Motor neuron (in vitro differentiated cells): Measurements from ENCODE around the gene LRPAP1. TPM values are rescaled to one million over a fixed set of nuclear protein-coding genes. Genes with fewer than 3 reads are reported as not detected.
"Not testable (repeated sequence)": the region's sequence is repeated elsewhere in the genome, so short reads cannot be mapped to it uniquely, and the experiment has no call there.

Experiments used
- ATAC-seq, 8 experiments: fragments of 200-7000 bp; cut with Tn5 transposase; replicated peaks in 6 of 8; 2 replicates each; pipeline ENCODE4 v1.8.0; 2021; ENCODE audit warnings: mild to moderate bottlenecking in 8 of 8, moderate library complexity in 8 of 8
- H3K27ac ChIP-seq, 2 donors: fragments of 250-450 bp; sonication (Bioruptor Pico); 2 replicates each; pipeline ENCODE4 v1.9.0; 2021; ENCODE audit warnings: antibody characterized with exemption in 2 of 2, mild to moderate bottlenecking in 2 of 2, moderate library complexity in 1 of 2
- H3K4me1 ChIP-seq, 2 donors: fragments of 250-450 bp; sonication (Bioruptor Pico); replicated peaks in 1 of 2; 2 replicates each; pipeline ENCODE4 v1.6.1; 2021; ENCODE audit warnings: antibody characterized with exemption in 2 of 2, mild to moderate bottlenecking in 2 of 2, moderate library complexity in 1 of 2
- H3K4me3 ChIP-seq, 5 donors: fragments of 250-450 bp; sonication (Bioruptor Pico); 2 replicates each; pipeline ENCODE4 v1.9.0; 2021; ENCODE audit warnings: antibody characterized with exemption in 5 of 5, mild to moderate bottlenecking in 5 of 5, moderate library complexity in 4 of 5
- WGBS, 10 experiments: fragments of 450-650 bp; shearing (Covaris generic); methylation state at CpG; one replicate each; pipeline ENCODE4 v1.0.0; 2022; 5-methylcytosine and 5-hydroxymethylcytosine counted together
- in situ Hi-C, 9 experiments: fragments of 400-800 bp; cut with MboI; loops; one replicate each; pipeline ENCODE4 v1.15.0; 2021; ENCODE audit warnings: low sequenced_read_pairs in 9 of 9, low pct_unique_long_range_greater_than_20kb in 2 of 9; ENCODE audit not compliant: unreplicated experiment in 9 of 9
- total RNA-seq, 8 experiments: library from RNA; unstranded; fragments of 300-600 nt; gene quantifications; 2 replicates each; pipeline versions ENCODE4 v1.2.3 to v1.2.4, GENCODE V29; 2022

LRPAP1 gene
- total RNA-seq, 8 experiments from 2014 or later: 49.8 to 389 (median 96.9) TPM

DNA sequence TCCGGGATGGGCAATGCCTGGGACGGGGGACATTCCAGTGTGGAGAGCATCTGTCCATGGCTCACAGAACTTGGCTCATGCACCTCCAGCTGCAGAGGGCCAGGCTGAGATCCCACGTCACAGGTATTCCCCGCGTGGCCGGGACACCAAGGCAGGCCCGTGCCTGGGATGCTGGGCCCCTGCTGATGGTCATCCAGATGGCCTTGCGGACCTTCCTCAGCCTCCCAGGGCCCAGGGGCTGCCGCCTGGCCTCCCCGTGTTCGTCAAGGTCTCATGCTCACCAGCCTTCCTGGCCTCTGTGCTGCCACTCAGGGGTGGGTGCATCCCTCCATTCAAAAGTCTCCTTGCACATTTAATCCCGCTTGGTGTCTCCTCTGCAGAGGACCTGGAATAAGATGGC, 40.9 kb upstream of the LRPAP1 start:
- WGBS, 10 experiments: 60 to 100% (median 84%) methylated on average over 1 to 10 of the region's 12 CpGs; no CpG with 5 or more reads in 6 of the 10 experiments
- Histone ChIP-seq H3K27ac (no peak overlapping the region), H3K4me3 (no peak overlapping the region), H3K4me1 (peaks cover 10 to 17% of the 10 kb centered on the region in 2 donors)
- no peak for ATAC-seq
- in situ Hi-C loops: no loop called here

DNA sequence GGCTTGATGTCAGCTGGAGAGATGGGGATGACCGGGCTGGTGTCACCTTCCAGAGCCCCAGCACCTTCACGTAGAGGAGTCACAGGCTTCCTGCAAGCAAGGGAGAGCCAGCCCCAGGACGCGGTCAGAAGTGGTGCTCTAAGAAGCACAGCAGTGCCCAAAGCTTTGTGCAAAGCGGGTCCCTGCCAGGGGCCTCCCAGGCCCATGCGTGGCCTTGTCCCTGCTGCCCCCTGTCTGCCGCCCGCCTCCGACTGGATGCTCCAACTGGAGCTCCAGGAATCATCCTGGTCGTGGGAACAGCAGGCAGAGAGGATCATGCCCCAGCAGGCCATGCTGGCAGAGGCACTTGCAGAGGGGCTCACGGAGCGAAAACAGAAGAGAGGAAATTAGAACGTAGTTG, 40.1 kb upstream of the LRPAP1 start:
- no peak overlapping the region for H3K4me3 ChIP-seq
- in situ Hi-C loops: no loop called here
- peak in 4 of 8 experiments; percentile 16 to 61 (median 40) for ATAC-seq
- 20 to 79% methylated on average over 1 to 4 of the region's 13 CpGs; no CpG with 5 or more reads in 8 of the 10 experiments for WGBS, 10 experiments
- H3K27ac ChIP-seq: no peak overlapping the region
- peaks cover 8 to 14% of the 10 kb centered on the region in 2 donors for H3K4me1 ChIP-seq

DNA sequence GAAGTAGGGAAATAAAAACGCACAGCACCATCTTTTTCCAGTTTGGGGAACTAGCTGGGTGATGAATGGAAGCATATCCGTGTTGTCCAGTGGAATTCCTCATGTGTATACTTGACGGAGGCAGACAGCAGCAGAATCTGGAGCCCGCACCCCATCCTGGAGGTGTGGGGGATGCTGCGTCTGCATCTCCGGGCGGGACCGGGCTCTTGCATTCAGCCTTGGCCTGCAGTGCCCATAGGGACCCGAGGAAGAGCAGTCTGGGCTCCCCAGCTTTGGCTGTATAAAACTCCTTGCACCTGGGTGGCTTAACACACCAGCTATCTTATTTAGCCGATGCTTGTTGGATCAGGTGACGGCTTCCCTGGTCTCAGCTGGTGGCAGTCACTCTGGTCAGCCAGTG, 39.7 kb upstream of the LRPAP1 start:
- WGBS, 10 experiments: 65 to 86% (median 72%) methylated on average over 4 to 8 of the region's 11 CpGs; no CpG with 5 or more reads in 5 of the 10 experiments
- in situ Hi-C loops: no loop called here

DNA sequence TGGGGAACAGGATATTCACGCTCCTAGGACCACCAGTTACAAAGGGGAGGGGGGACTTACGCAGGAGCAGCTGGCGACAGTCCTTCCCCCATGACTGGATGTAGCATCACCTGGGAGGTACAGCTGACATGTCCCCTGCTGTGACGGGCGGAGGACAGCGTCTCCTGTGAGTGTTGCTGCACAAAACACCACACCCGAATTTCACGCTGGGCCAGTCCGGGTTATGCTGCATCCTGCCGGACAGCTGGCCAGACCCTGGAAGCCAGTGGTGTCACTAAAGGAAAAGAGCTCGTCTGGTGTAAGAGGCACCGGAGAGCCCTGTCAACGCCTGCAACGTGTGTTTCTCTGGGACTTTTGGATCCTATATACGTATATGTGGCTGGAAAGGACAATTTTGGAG, 38.7 kb upstream of the LRPAP1 start:
- ATAC-seq, H3K4me1 ChIP-seq, H3K27ac ChIP-seq, H3K4me3 ChIP-seq, in situ Hi-C loops: not testable (repeated sequence)
- WGBS, 10 experiments: 55 to 67% methylated on average over 2 to 3 of the region's 15 CpGs; no CpG with 5 or more reads in 8 of the 10 experiments

More for the DNA sequence above, 39.7 kb upstream of the LRPAP1 start:
- Histone ChIP-seq H3K4me3 (no peak overlapping the region), H3K4me1 (peaks cover 7 to 10% of the 10 kb centered on the region in 2 donors), H3K27ac (no peak overlapping the region)
- no peak for ATAC-seq

DNA sequence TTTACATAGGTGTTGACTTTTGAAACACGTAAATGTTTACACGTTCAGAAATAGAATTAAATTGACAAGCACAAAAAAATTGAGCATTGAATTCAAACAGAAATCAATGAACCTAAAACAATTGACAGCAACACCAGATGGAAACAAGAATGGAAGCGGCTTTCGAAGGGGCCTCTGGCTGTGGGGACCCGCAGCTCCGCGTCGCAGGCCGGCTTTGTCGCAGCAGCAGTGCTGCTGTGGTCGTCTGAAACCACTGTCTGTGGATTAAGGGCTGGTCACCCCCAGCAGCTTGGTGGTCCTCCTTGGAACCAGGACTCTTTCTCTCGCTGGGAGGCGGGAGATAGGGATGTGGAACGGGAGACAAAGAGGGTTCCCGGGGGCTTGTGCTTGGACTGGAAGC, 37.4 kb upstream of the LRPAP1 start:
- in situ Hi-C loops, H3K4me1 ChIP-seq, ATAC-seq, H3K4me3 ChIP-seq, H3K27ac ChIP-seq: not testable (repeated sequence)
- 85% methylated on average over 3 of the region's 15 CpGs; no CpG with 5 or more reads in 9 of the 10 experiments for WGBS, 10 experiments

DNA sequence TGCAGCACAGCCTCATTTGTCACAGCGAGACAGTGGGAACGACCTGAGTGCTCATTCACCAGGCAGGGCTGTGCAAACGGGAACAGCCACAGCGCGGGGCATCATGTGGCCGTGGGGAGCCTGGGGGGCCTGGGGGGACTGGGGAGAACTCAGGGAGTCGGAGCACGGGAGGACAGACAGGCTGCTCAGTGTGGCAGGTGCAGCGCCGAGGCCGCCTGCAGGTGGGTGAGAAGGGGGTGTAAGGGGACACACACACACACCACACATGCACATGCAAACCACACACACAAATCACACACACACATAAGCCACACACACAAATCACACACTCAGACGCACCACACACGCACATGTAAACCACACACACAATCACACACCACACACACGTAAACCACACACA, 34.5 kb upstream of the LRPAP1 start:
- in situ Hi-C loops, H3K4me3 ChIP-seq, H3K27ac ChIP-seq, ATAC-seq, H3K4me1 ChIP-seq: not testable (repeated sequence)
- no CpG with 5 or more reads among the region's 14 CpGs for WGBS, 10 experiments

DNA sequence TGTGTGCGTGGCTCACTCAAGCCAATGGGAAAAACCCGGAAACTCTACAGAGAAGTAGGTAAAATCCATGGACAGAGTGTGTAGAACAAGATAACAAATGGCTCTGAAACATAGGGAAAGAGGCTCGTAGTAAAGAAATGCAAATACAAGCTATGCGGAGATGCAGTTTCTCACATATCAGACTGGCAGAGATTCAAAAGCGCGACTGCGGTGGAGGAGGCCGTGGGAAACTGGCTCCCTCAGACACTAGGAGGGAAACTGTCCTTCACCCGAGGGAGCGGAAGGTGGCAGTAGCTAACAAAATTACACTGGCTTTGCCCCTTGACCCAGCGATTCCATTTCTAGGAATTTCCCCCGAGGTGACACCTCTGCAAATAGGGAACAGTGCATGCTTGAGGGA, 34.1 kb upstream of the LRPAP1 start:
- in situ Hi-C loops, ATAC-seq, H3K4me3 ChIP-seq, H3K4me1 ChIP-seq, H3K27ac ChIP-seq: not testable (repeated sequence)
- no CpG with 5 or more reads among the region's 12 CpGs for whole genome bisulfite sequencing, 10 experiments

DNA sequence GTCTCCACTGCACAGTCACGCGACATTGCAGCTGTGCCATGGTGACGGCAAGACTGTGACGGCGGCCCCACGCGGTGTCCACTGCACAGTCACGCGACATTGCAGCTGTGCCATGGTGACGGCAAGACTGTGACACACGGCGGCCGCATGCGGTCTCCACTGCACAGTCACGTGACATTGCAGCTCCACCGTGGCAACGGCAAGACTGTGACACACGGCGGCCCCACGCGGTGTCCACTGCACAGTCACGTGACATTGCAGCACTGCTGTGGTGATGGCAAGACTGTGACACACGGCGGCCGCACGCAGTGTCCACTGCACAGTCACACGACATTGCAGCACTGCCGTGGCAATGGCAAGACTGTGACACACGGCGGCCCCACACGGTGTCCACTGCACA, 32.7 kb upstream of the LRPAP1 start:
- ATAC-seq, H3K27ac ChIP-seq, H3K4me1 ChIP-seq, in situ Hi-C loops, H3K4me3 ChIP-seq: not testable (repeated sequence)
- 86% methylated on average over 7 of the region's 31 CpGs; no CpG with 5 or more reads in 9 of the 10 experiments for WGBS, 10 experiments

DNA sequence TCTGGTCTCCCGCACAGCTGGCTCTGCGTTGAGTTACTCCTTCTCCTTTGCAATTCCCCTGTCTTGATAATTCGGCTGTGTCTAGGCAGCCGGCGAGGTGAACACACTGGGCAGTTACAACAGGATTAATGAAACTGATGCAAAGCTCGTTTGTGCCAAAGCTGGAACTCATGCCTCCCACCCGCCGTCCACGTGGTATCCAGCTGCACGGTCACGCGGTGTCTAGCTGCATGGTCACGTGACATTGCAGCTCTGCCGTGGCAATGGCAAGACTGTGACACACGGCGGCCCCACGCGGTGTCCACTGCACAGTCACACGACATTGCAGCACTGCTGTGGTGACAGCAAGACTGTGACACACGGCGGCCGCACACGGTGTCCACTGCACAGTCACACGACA, 31.2 kb upstream of the LRPAP1 start:
- peaks cover 0 to 4% of the 10 kb centered on the region in 2 donors for H3K4me1 ChIP-seq
- no peak overlapping the region for H3K4me3 ChIP-seq
- in situ Hi-C loops: no loop called here
- WGBS, 10 experiments: 64 to 100% (median 85%) methylated on average over 1 to 12 of the region's 24 CpGs; no CpG with 5 or more reads in 3 of the 10 experiments
- no peak for ATAC-seq
- no peak overlapping the region for H3K27ac ChIP-seq

DNA sequence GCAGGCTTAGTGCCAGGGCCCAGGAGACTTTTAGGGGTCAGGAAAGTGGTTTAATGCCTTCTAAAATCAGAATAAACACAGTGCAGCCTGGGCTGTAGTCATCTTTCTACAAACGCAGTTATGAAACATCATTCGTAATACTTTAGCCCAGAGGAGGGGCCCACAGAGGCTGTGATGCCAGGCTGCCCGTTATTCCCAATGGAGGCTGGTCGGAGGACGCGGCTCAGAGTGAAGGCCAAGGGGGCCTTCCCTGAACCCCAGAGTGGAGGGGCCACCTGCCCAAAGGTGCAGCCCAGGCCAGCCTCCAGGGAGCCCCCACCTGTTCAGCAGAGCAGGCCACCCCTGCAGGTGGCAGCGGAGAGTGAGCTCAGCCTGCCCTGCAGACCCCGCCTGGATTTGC, 29.9 kb upstream of the LRPAP1 start:
- H3K4me3 ChIP-seq, ATAC-seq, in situ Hi-C loops, H3K4me1 ChIP-seq, H3K27ac ChIP-seq: not testable (repeated sequence)
- 60% methylated on average over 1 of the region's 8 CpGs; no CpG with 5 or more reads in 9 of the 10 experiments for WGBS, 10 experiments

DNA sequence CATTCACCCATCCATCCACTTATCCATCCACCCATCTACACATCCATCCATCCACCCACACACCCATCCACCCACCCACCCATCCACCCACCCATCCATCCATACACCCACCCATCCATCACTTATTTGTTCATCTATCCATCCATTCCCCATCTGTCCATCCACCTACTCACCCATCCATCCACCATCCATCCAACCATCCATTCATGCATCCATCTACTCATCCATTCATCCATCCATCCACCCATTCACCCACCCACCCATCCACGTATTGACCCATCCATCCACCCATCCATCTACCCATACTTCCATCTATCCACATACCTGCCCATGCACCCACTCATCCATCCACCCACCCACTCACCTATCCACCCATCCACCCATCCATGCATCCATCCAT, 28.2 kb upstream of the LRPAP1 start:
- not testable (repeated sequence) for H3K4me3 ChIP-seq, ATAC-seq

DNA sequence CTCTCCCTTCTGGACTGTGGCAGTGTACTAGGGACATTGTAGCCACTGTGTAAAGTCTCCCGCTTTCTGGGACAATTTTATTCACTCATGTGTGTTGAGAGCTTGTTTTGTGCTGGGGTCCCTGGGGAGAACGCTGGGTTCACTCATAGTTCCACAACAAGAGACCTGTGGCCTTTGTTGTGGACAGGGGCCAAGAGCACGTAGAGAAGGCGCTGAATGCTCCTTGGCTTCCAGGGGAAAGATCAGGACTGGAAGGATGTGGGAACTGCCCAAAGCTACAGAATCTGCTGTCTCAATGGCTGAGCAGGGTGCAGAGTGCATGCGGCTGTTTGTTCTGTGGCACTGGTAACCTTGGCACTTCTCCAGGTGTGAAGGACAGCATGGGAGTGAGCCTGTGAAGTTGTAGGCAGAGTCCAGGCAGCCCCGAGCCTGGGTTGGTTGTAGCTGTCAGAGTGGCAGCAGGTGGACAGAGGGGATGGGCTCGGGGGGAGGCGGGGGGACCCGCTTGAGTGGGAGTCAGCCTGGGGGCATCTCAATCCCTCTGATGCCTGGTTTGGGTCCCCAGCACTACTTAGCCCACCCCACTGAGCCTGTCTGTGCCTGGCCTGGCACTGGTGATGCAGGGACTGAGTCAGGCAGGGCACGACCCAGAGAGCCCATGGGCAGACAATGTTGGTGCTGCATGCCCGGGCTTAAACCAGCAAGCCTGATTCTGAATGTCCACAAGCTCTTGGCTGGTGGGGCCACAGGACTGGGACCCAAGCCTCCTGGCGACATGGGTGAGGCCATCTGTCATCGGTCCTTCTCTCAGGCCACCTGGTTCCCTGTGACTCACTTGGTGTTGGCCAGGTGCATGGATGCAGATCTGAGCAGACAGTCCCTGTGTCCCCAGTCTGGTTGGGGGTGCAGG, 27.4 kb upstream of the LRPAP1 start:
- ATAC-seq, H3K4me1 ChIP-seq, in situ Hi-C loops, H3K4me3 ChIP-seq, H3K27ac ChIP-seq: not testable (repeated sequence)
- WGBS, 10 experiments: no CpG with 5 or more reads among the region's 13 CpGs

More for the DNA sequence above, 28.2 kb upstream of the LRPAP1 start:
- H3K4me1 ChIP-seq, H3K27ac ChIP-seq, in situ Hi-C loops: not testable (repeated sequence)
- no CpG with 5 or more reads among the region's 1 CpG for WGBS, 10 experiments

DNA sequence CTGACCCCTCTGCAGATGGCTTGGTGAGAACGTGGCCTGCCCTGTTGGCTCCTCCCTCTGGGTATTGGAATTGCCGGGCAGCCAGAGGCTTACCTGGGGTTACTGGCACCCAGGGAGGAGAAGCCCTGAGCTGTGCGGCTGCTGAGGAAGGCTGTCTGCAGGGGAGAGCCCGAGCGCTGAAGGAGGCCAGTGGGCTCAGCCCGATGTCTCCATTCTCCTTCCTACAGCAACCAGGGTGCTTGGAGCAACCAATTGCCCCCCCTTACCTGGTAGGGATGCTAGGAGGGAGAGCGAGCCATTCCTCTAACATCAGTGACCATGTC, 26.3 kb upstream of the LRPAP1 start:
- in situ Hi-C loops, H3K27ac ChIP-seq, H3K4me3 ChIP-seq, ATAC-seq, H3K4me1 ChIP-seq: not testable (repeated sequence)
- WGBS, 10 experiments: 29% methylated on average over 1 of the region's 7 CpGs; no CpG with 5 or more reads in 9 of the 10 experiments
